Measurements from ENCODE around the gene ZSCAN25. TPM values are rescaled to one million over a fixed set of nuclear protein-coding genes. Genes with fewer than 3 reads are reported as not detected.

ZSCAN25 gene
- total RNA-seq, 6 experiments from 2014 or later: 4.5 to 7.4 (median 6.0) TPM

DNA sequence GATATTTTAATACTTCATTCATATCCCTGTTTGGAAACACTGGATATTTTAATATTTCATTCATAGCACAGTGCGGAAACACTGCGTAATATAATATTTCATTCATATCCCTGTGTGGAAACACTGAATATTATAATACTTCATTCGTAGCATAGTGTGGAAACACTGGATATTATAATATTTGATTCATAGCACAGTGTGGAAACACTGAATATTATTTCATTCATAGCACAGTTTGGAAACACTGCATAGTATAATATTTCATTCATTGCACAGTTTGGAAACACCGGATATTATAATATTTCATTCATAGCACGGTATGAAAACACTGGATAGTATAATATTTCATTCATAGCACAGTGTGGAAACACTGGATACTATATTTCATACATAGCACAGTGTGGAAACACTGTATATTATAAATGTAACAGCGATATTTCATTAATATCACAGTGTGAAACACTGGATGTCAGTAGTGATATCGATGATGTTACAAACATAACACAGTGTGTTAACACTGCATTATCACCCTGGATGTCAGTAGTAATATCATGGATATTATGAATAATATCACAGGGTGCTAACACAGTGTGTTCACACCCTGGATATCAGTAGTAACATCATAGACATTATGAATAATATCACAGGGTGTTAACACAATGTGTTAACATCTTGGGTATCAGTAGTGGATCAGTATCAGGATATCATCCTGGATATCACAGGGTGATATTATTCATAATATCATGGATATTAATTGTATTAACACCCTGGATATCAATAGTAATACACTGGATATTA is 21.6 kb upstream of the ZSCAN25 start:
- Histone ChIP-seq H3K27me3 (no peaks in the 10 kb centered on the region), H3K27ac (no peak overlapping the region), H3K9me3 (no peaks in the 10 kb centered on the region), H3K4me1 (no peaks in the 10 kb centered on the region), H3K4me3 (no peak overlapping the region), H3K36me3 (no peaks in the 10 kb centered on the region)
- ATAC-seq (no peak), DNase-seq (no peak)
- WGBS (ENCODE audit: insufficient coverage, low coverage, low lambda C conversion rate, missing lambda C conversion rate): 79% methylated on average over 7 of the region's 7 CpGs
- intact Hi-C loops (cut with DNase I): no loop called here
- no peak for TF ChIP-seq POLR2A (IDR thresholded peaks at IDR 0.05)
- TF ChIP-seq, protein P1, sequence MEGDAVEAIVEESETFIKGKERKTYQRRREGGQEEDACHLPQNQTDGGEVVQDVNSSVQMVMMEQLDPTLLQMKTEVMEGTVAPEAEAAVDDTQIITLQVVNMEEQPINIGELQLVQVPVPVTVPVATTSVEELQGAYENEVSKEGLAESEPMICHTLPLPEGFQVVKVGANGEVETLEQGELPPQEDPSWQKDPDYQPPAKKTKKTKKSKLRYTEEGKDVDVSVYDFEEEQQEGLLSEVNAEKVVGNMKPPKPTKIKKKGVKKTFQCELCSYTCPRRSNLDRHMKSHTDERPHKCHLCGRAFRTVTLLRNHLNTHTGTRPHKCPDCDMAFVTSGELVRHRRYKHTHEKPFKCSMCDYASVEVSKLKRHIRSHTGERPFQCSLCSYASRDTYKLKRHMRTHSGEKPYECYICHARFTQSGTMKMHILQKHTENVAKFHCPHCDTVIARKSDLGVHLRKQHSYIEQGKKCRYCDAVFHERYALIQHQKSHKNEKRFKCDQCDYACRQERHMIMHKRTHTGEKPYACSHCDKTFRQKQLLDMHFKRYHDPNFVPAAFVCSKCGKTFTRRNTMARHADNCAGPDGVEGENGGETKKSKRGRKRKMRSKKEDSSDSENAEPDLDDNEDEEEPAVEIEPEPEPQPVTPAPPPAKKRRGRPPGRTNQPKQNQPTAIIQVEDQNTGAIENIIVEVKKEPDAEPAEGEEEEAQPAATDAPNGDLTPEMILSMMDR (IDR thresholded peaks at IDR 0.05): no peak

DNA sequence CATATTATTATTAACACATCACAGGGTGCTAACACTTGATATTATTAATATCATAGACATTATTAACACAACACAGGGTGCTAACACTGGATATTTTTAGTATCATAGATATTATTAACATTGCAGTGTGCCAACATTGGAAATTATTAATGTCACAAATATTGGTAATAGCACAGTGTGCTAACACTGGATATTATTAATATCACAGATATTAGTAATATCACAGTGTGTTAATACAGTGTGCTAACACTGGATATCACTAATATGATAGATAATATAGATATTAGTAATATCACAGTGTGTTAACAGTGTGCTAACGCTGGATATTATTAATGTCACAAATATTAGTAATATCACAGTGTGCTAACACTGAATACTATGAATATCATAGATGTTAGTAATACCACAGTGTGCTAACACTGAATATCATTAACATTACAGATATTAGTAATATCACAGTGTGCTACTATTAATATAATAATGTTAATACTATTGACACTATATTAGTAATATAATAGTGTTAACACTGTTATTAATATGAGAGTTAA is 20.3 kb upstream of the ZSCAN25 start:
- intact Hi-C loops (cut with DNase I): no loop called here
- Histone ChIP-seq H3K27ac (no peak overlapping the region), H3K4me1 (no peaks in the 10 kb centered on the region), H3K4me3 (no peak overlapping the region), H3K9me3 (no peaks in the 10 kb centered on the region), H3K36me3 (no peaks in the 10 kb centered on the region), H3K27me3 (no peaks in the 10 kb centered on the region)
- TF ChIP-seq, protein P1 (IDR thresholded peaks at IDR 0.05): no peak
- no peak for TF ChIP-seq POLR2A (IDR thresholded peaks at IDR 0.05)
- DNase-seq (no peak), ATAC-seq (no peak)
- 100% methylated on average over 1 of the region's 1 CpG for WGBS (ENCODE audit: insufficient coverage, low coverage, low lambda C conversion rate, missing lambda C conversion rate)

DNA sequence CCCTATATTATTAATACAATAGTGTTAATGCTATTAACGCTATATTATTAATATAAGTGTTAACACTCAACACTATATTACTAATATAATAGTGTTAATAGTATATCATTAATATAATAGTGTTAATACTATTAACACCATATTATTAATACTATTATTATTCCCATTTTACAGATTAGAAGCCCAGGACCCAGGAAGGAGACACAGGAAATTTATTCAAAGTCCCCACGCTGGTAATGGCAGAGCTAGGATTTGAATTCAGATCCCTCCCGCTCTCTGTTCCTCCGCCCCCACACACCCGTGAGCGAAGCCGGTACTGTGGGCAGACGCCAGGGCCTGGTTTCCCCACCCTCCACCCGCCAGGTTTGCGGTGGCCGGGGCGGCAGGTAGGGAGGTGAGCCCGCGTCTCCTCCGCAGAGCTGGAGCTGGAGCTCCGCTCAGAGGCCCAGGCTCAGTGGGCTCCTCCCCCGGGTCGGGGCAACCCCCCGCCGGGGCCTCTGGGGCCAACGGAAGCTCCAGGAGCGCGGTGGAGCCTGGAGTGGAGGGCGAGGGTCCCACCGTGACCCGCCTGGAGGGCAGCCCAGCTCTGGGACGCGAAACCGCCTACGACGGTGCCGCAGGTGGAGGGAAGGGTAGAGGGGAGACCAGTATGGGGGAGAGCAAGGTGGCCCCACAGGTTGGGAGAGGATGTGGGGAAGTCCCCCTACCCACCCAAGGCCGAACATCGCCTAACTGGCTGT is 18.8 kb upstream of the ZSCAN25 start, which contains the start of gene TMEM225B:
Gene TMEM225B (plus strand): TSS at position 506 of the 740 bp plus-strand sequence. CDS start 6,122 bp downstream, outside the sequence.
- Histone ChIP-seq H3K27me3 (no peaks in the 10 kb centered on the region), H3K9me3 (no peaks in the 10 kb centered on the region), H3K36me3 (no peaks in the 10 kb centered on the region), H3K4me3 (no peak within 1 kb of the TSS), H3K27ac (no peak within 1 kb of the TSS), H3K4me1 (no peaks in the 10 kb centered on the region)
- WGBS (ENCODE audit: insufficient coverage, low coverage, low lambda C conversion rate, missing lambda C conversion rate): 88% methylated on average over 3 of the region's 34 CpGs
- TF ChIP-seq POLR2A (IDR thresholded peaks at IDR 0.05): no peak
- intact Hi-C loops (cut with DNase I): no loop called here
- peak in 1 of 4 donors; percentile 35 for ATAC-seq
- no peak for DNase-seq

DNA sequence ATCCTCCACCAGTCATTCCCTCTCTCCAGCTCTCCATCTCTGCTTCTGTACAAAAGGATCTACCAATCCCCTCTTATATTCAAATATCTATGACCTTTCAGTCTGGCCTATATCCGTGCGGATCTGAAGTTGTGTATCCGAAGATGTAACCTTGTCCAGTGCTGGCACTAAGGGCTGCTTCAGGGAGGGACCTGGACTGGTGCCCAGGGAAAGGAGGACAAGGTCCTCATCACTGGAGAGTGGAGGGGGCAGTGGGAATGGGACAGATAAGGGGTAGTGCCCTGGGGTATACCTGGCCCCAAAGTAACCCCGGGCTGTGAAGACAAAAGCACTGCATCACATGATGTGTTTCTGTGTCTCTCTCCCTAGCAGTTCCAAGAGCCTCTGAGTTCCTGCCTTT is 16.9 kb upstream of the ZSCAN25 start:
- Histone ChIP-seq H3K9me3 (no peaks in the 10 kb centered on the region), H3K4me3 (no peak overlapping the region), H3K36me3 (no peaks in the 10 kb centered on the region), H3K4me1 (no peaks in the 10 kb centered on the region), H3K27me3 (no peaks in the 10 kb centered on the region), H3K27ac (no peak overlapping the region)
- ATAC-seq (no peak), DNase-seq (no peak)
- TF ChIP-seq, protein P1 (IDR thresholded peaks at IDR 0.05): no peak
- no peak for TF ChIP-seq POLR2A (IDR thresholded peaks at IDR 0.05)
- intact Hi-C loops (cut with DNase I): no loop called here
- WGBS (ENCODE audit: insufficient coverage, low coverage, low lambda C conversion rate, missing lambda C conversion rate): 80% methylated on average over 4 of the region's 4 CpGs

Data from right lobe of liver (tissue), 6 donors.